Measurements from ENCODE around the gene RFX2. TPM values are rescaled to one million over a fixed set of nuclear protein-coding genes. Genes with fewer than 3 reads are reported as not detected.

The RFX2 gene
- total RNA-seq, 1 experiment from 2014 or later: 3.7 TPM

DNA sequence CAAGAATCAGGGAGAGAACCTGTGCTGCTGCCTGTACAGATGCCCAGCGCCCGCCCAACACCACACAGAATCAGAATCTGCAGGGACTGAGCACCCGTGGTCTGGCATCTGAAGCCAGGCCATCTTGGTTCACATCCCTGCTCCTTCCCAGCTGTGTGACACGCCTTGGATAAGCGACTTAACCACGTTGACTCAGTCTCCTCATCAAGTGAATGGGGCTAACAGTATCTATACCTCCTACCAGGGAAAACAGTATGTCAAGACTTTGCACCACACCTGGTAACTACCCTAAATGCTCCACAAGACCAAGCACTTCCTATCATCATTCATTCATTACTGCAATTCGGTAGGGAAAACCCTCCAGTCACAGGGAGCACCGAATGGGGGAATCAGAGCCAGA lies 133.5 kb downstream of the RFX2 start:
- Histone ChIP-seq H2AK5ac (ENCODE audit: insufficient read length, low read length) (no peak overlapping the region), H2BK5ac (ENCODE audit: insufficient read length, low read length) (no peak overlapping the region), H3K79me2 (ENCODE audit: insufficient read depth, low read length) (peaks cover 47% of the 10 kb centered on the region), H4K91ac (ENCODE audit: insufficient read length, low read depth, low read length) (no peak overlapping the region), H3K18ac (ENCODE audit: insufficient read length, low read depth, low read length) (no peak overlapping the region), H4K5ac (ENCODE audit: insufficient read length, low read depth, low read length) (no peak overlapping the region), H3K4me2 (ENCODE audit: insufficient read depth, insufficient read length, low read length) (peak overlapping the region; percentile 95), H3K79me1 (ENCODE audit: insufficient read depth, low read depth, low read length, poor library complexity, severe bottlenecking) (peaks cover 33% of the 10 kb centered on the region), H3K27ac (ENCODE audit: insufficient read length, low read depth, low read length) (no peak overlapping the region), H4K8ac (replicated peaks; ENCODE audit: insufficient read length, low read depth, low read length) (no peak overlapping the region), H3K23ac (ENCODE audit: insufficient read length, low read depth, low read length) (no peak overlapping the region), H2BK120ac (ENCODE audit: low read depth, low read length, poor library complexity, severe bottlenecking) (no peak overlapping the region), H4K20me1 (ENCODE audit: control insufficient read depth, insufficient read depth, insufficient read length) (no peaks in the 10 kb centered on the region), H2BK12ac (ENCODE audit: insufficient read length, low read depth, low read length) (no peak overlapping the region), H3K9ac (ENCODE audit: extremely low read depth, insufficient read length, low read length) (peak overlapping the region; percentile 91), H3K9me3 (ENCODE audit: control insufficient read depth, low read depth, low read length) (no peaks in the 10 kb centered on the region), H3K56ac (ENCODE audit: insufficient read length, low read depth, low read length) (no peak overlapping the region), H3K4ac (ENCODE audit: low read depth, low read length) (no peak overlapping the region), H2BK15ac (ENCODE audit: low read depth, low read length) (no peak overlapping the region), H3T11ph (ENCODE audit: low read length) (no peak overlapping the region), H2BK20ac (ENCODE audit: low read depth, low read length, poor library complexity, severe bottlenecking) (no peak overlapping the region), H3K23me2 (ENCODE audit: insufficient read length, low read depth, low read length, poor library complexity, severe bottlenecking) (peaks cover 7% of the 10 kb centered on the region), H3K4me1 (ENCODE audit: insufficient read depth, low read length) (0 out of 2 replicates have a peak, but pooled peaks cover 4% of the 10 kb centered on the region), H3K14ac (ENCODE audit: insufficient read depth, low read length) (no peak overlapping the region), H3K27me3 (ENCODE audit: insufficient read depth, low read length) (no peaks in the 10 kb centered on the region; the same call in 1 of the 2 replicates), H2AFZ (ENCODE audit: low read length) (no peak overlapping the region)
- no peak for DNase-seq
- no peaks in the 10 kb centered on the region; a peak in 1 of 5 replicates for H3K9me3 Mint-ChIP-seq
- no peak for TF ChIP-seq CTCF (conservative IDR thresholded peaks at IDR 0.05)
- peak overlapping the region; percentile 96 to 99 for H3K4me3 Mint-ChIP-seq
- peaks cover 15 to 31% (median 21%) of the 10 kb centered on the region in 3 experiments for H3K36me3 Mint-ChIP-seq (ENCODE audit: insufficient read depth in 1 of 3, low read depth in 3 of 3)
- no CpG with 5 or more reads among the region's 8 CpGs for WGBS (ENCODE audit: extremely low coverage, insufficient read length, low lambda C conversion rate)
- peaks cover 26 to 34% of the 10 kb centered on the region in 2 experiments for H3K4me1 Mint-ChIP-seq
- peak overlapping the region; percentile 81 to 96 (median 92); a peak in 4 of 7 replicates for H3K27ac Mint-ChIP-seq
- H3K27me3 Mint-ChIP-seq (ENCODE audit: low read depth): peaks cover 2% of the 10 kb centered on the region; the same call in 1 of the 2 replicates
